ENCODE measurements around the gene UBE2S. TPM values are rescaled to one million over a fixed set of nuclear protein-coding genes. Genes with fewer than 3 reads are reported as not detected.

UBE2S gene
- total and polyA plus RNA-seq, 2 of the 8 experiments (the other 6 are each of a cell fraction or from before 2014, with no cell fraction given): 398 to 530 TPM

GRCh38 chr19:55352549-55353145, 54.9 kb downstream of the UBE2S start:
- no peaks in the 10 kb centered on the region for H3K9me3 ChIP-seq (ENCODE audit: insufficient read depth in 2 of 2, low read depth in 1 of 2, low read length in 1 of 2)
- no peaks in the 10 kb centered on the region for H3K79me2 ChIP-seq (ENCODE audit: control insufficient read depth in 1 of 2, insufficient read depth in 2 of 2, low read length in 2 of 2)
- no peak overlapping the region; the same call in 1 of the 2 replicates for H3K18ac ChIP-seq (ENCODE audit: extremely low read depth, low read length)
- ChIA-PET POLR2A (ENCODE audit: partially characterized antibody) (interaction anchor here (1.0 to 7.9 kb wide), 12 partner anchors 9 to 70 kb away, joined by 3 to 58 read pairs (median 5); partner anchors contain the start of genes GARIN5B, IL11 and KMT5C), CTCF (ENCODE audit: partially characterized antibody) (interaction anchor here (0.9 to 1.7 kb wide), 7 partner anchors 9 to 69 kb away, joined by 3 to 7 read pairs (median 3); partner anchors contain the start of genes BRSK1 and KMT5C)
- no peak for TF ChIP-seq CREB1 (IDR thresholded peaks at IDR 0.05)
- no peak for TF ChIP-seq TBP (IDR thresholded peaks at IDR 0.05; ENCODE audit: low read depth, low read length)
- TF ChIP-seq JUND (IDR thresholded peaks at IDR 0.05; ENCODE audit: low read length): no peak
- no peak for TF ChIP-seq SRF (IDR thresholded peaks at IDR 0.05; ENCODE audit: low read depth, low read length)
- no peak for TF ChIP-seq ASH2L (IDR thresholded peaks at IDR 0.05; ENCODE audit: low read length)
- no peak for TF ChIP-seq SIX5 (IDR thresholded peaks at IDR 0.05; ENCODE audit: low read depth, low read length)
- no peak overlapping the region for H3K9ac ChIP-seq (replicated peaks in 1 of 4; ENCODE audit: extremely low read depth in 1 of 4, low read depth in 3 of 4, low read length in 3 of 4)
- H4K8ac ChIP-seq (ENCODE audit: extremely low read depth, insufficient read depth, low read length): no peak overlapping the region; the same call in 1 of the 2 replicates
- no peak overlapping the region for H3K23ac ChIP-seq (ENCODE audit: insufficient read length)
- peak overlapping the region; percentile 88 to 96; a peak in 1 of 4 replicates for H3K4me2 ChIP-seq (ENCODE audit: insufficient read depth in 1 of 2, low read depth in 2 of 2, low read length in 2 of 2)
- H3K79me1 ChIP-seq (ENCODE audit: low read depth, low read length): no peaks in the 10 kb centered on the region
- no peak overlapping the region for H4K5ac ChIP-seq (ENCODE audit: insufficient read length, low read depth, low read length)
- FAIRE-seq (no peak), DNase-seq (ENCODE audit: low read depth in 1 of 2, low spot score in 2 of 2) (no peak)
- H4K91ac ChIP-seq (replicated peaks; ENCODE audit: insufficient read length, low read length): peak overlapping the region; percentile 46
- no peak overlapping the region; the same call in 1 of the 2 replicates for H2BK12ac ChIP-seq (ENCODE audit: low read depth, low read length)
- H3K56ac ChIP-seq (replicated peaks; ENCODE audit: insufficient read length, low read depth, low read length): no peak overlapping the region
- H3K27me3 ChIP-seq (replicated peaks in 1 of 4; ENCODE audit: control insufficient read depth in 3 of 4, extremely low read depth in 1 of 4, insufficient read depth in 3 of 4, low read length in 3 of 4): peaks cover 17 to 53% (median 44%) of the 10 kb centered on the region in 4 experiments
- no peak overlapping the region for H3K4ac ChIP-seq (replicated peaks; ENCODE audit: insufficient read length, low read depth, low read length)
- H3K36me3 ChIP-seq (ENCODE audit: control insufficient read depth in 2 of 4, insufficient read depth in 4 of 4, low read length in 3 of 4): peaks cover 0 to 12% (median 0%) of the 10 kb centered on the region in 4 experiments; a peak in 1 of 8 replicates
- no peak overlapping the region for H2BK20ac ChIP-seq (ENCODE audit: low read length)
- H3K4me3 ChIP-seq (ENCODE audit: extremely low read depth in 1 of 4, insufficient read depth in 2 of 4, low read depth in 3 of 4, low read length in 4 of 4): no peak overlapping the region
- peaks cover 12% of the 10 kb centered on the region; the same call in 1 of the 2 replicates for H3K23me2 ChIP-seq (ENCODE audit: low read depth, low read length)
- WGBS, 2 experiments (ENCODE audit: extremely low coverage in 1 of 2, insufficient coverage in 1 of 2, insufficient read length in 1 of 2, insufficient replicate concordance in 2 of 2, low coverage in 1 of 2, low lambda C conversion rate in 2 of 2, missing lambda C conversion rate in 1 of 2): 88% methylated on average over 25 of the region's 25 CpGs; no CpG with 5 or more reads in 1 of the 2 experiments
- no peak overlapping the region for H2BK120ac ChIP-seq (replicated peaks; ENCODE audit: low read depth, low read length)
- no peak overlapping the region for H2AK5ac ChIP-seq (ENCODE audit: low read depth, low read length)
- no peak overlapping the region for H3K27ac ChIP-seq (ENCODE audit: low read depth, low read length)
- peaks cover 11 to 38% (median 23%) of the 10 kb centered on the region in 4 experiments for H3K4me1 ChIP-seq (replicated peaks in 1 of 4; ENCODE audit: control insufficient read depth in 3 of 4, insufficient read depth in 4 of 4, low read length in 3 of 4)
- no peak overlapping the region for H2BK5ac ChIP-seq (ENCODE audit: low read depth, low read length)
- H2AFZ ChIP-seq (ENCODE audit: low read length): no peak overlapping the region
- no peak overlapping the region for H3K14ac ChIP-seq (ENCODE audit: insufficient read length)
- H4K20me1 ChIP-seq (replicated peaks in 1 of 2; ENCODE audit: control insufficient read depth in 1 of 2, insufficient read depth in 2 of 2, low read length in 2 of 2): peaks cover 0 to 10% of the 10 kb centered on the region in 2 experiments
- H2BK15ac ChIP-seq (ENCODE audit: low read length): peak overlapping the region; percentile 88; the same call in 1 of the 2 replicates

Measured in H1 (cell line).